ENCODE results near the gene LRBA. TPM values are rescaled to one million over a fixed set of nuclear protein-coding genes. Genes with fewer than 3 reads are reported as not detected.

LRBA gene
- total RNA-seq, 2 donors from 2014 or later = 76.3 to 86.9 TPM

DNA sequence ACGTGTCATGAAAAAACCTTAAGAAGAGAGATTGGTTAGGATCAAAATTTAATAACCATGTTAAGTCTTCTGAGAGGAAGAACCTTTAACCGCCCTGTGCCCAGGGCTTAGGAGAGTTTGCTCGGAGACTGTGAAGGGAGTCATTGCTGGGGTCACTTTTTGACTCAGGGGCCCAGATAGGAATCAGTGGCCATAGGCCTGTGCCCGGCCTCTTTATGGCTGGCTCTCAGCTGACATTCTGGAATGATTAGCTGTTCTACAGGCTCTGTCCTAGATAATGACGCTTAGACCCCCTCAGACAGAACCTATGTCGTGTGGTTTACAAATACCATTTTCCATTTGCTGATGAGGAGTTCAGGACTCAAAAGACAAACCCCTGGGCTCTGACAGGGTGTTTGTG, 762.8 kb downstream of the LRBA start:
- ATAC-seq (no peak), DNase-seq (no peak)
- Mint-ChIP-seq H3K36me3 (ENCODE audit: low read depth) (no peaks in the 10 kb centered on the region), H3K4me3 (no peak overlapping the region), H3K4me1 (peaks cover 2% of the 10 kb centered on the region), H3K27me3 (no peaks in the 10 kb centered on the region), H3K27ac (no peak overlapping the region)
- no peaks in the 10 kb centered on the region for H3K9me3 ChIP-seq (ENCODE audit: control insufficient read depth, low read length, poor library complexity, severe bottlenecking)

DNA sequence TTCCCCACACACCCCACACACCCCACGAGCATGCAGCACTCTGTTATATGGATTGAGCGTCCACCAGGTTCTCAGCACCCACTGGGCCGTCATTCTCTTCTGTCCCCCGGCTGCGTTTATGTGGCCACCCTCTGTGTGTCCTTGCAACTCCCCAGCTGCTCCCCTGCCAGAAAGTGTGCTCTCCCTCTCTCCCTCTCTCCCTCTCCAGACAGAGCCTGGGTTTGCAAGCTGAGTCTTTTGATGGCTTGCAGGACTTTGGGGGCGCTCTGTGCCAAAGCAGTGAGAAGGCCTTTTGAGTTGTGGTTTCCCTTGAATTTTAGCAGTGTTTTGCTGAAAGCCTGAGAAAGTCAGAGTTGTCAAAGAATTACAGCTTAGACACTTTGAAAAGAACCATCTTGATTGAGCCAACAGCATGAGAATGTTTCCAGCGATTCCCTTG, 763.3 kb downstream of the LRBA start:
- H3K27ac Mint-ChIP-seq = no peak overlapping the region
- H3K4me1 Mint-ChIP-seq = peaks cover 2% of the 10 kb centered on the region
- H3K9me3 ChIP-seq (ENCODE audit: control insufficient read depth, low read length, poor library complexity, severe bottlenecking) = no peaks in the 10 kb centered on the region
- H3K4me3 Mint-ChIP-seq = no peak overlapping the region
- DNase-seq = no peak
- no peaks in the 10 kb centered on the region for H3K36me3 Mint-ChIP-seq (ENCODE audit: low read depth)
- no peak for ATAC-seq
- H3K27me3 Mint-ChIP-seq = no peaks in the 10 kb centered on the region

DNA sequence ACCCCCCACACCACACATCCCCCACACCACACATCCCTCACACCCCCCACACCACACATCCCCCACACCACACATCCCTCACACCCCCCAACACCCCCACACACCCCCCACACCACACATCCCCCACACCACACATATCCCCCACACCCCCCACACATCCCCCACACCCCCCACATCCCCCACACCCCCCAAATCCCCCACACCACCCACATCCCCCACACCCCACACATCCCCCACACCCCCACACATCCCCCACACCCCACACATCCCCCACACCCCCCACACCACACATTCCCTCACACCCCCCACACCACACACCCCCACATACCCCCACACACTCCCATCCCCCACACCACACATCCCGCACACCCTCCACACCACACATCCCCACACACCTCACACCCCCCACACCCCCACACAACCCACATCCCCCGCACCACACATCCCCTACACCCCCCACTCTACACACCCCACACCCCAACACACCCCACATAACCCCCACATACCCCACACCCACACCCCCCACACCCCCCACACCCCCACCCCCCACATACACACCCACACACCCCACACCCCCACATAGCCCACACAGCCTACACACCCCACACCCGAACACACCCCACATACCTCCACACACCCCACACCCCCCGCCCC, 764.0 kb downstream of the LRBA start:
- H3K4me1 Mint-ChIP-seq = peaks cover 2% of the 10 kb centered on the region
- no peaks in the 10 kb centered on the region for H3K36me3 Mint-ChIP-seq (ENCODE audit: low read depth)
- H3K4me3 Mint-ChIP-seq = no peak overlapping the region
- DNase-seq (no peak), ATAC-seq (no peak)
- H3K27ac Mint-ChIP-seq = no peak overlapping the region
- no peaks in the 10 kb centered on the region for H3K9me3 ChIP-seq (ENCODE audit: control insufficient read depth, low read length, poor library complexity, severe bottlenecking)
- H3K27me3 Mint-ChIP-seq = peaks cover 5% of the 10 kb centered on the region

DNA sequence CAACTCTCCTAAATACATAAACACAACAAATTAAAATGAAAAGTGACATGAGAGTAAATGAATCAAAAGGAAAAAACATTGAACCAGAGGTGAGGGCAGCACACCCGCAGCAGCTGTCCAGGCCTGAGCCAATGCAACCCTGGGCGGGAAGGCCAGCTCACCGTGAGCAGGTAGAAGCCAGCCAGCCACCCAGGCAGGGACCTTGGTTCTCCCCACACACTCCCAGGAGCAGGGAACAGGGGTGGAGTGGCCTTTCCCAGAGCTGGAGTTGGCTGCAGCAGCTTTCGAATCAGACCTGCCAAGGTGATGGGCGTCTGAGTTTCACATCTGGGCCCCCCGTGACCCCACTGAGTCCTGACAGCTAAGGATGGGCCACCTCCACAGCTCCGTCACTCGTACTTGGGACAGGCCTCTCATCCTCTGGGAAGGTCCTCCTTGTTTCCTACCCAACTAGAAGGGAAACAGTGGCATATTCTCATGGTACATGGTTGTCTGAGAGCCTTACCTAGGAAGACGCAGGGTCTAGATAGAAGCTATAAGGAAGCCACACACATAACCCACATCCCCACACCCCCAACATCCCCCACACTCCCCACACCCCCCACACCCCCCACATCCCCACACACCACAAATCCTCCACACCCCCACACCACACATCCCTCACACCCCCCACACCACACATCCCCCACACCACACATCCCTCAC, 764.6 kb downstream of the LRBA start:
- Mint-ChIP-seq H3K4me3 (no peak overlapping the region), H3K27me3 (peaks cover 5% of the 10 kb centered on the region), H3K27ac (no peak overlapping the region), H3K36me3 (ENCODE audit: low read depth) (no peaks in the 10 kb centered on the region), H3K4me1 (peaks cover 2% of the 10 kb centered on the region)
- no peak for DNase-seq
- no peak for ATAC-seq
- no peaks in the 10 kb centered on the region for H3K9me3 ChIP-seq (ENCODE audit: control insufficient read depth, low read length, poor library complexity, severe bottlenecking)

DNA sequence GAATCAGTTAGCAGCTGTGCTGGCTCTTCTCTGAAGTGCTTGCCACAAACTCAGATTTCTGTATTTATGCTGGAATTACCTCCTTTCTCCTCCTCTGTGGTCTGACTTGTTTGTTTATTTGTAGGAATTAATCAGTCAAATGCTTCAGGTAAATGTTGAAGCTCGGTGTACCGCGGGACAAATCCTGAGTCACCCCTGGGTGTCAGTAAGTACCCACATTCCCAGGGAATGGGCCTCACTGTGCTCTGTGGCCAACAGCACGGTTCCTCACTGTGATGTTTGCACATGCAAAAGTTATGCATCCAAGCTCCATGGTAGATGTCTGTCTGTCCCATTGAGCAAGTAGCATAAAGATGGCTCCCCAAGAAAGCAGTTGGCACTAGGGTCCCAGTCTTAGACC, 766.9 kb downstream of the LRBA start:
- Mint-ChIP-seq H3K4me1 (peaks cover 2% of the 10 kb centered on the region), H3K36me3 (ENCODE audit: low read depth) (no peaks in the 10 kb centered on the region), H3K27me3 (peaks cover 5% of the 10 kb centered on the region), H3K27ac (no peak overlapping the region), H3K4me3 (no peak overlapping the region)
- DNase-seq (no peak), ATAC-seq (no peak)
- no peaks in the 10 kb centered on the region for H3K9me3 ChIP-seq (ENCODE audit: control insufficient read depth, low read length, poor library complexity, severe bottlenecking)

DNA sequence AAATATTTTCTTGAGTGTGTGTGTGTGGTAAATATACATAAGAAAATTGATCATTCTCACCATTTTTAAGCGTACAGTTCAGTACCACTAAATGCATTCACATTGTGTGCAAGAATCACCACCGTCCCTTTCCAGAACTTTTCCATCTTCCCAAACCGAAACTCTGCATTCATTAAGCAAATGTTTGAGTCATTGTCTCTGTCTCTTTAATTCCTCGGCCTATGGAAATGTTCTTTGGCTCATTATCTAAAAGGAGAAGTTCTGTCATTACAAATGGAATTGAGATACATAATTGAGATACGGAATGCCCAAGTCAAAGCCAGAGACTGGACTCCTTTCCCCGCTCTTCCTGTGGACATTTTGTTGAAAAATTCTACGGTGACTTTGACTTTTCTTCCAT, 767.9 kb downstream of the LRBA start:
- H3K9me3 ChIP-seq (ENCODE audit: control insufficient read depth, low read length, poor library complexity, severe bottlenecking) = no peaks in the 10 kb centered on the region
- no peak overlapping the region for H3K4me3 Mint-ChIP-seq
- peaks cover 11% of the 10 kb centered on the region for H3K27me3 Mint-ChIP-seq
- no peak for ATAC-seq
- no peak overlapping the region for H3K27ac Mint-ChIP-seq
- H3K4me1 Mint-ChIP-seq = peaks cover 6% of the 10 kb centered on the region
- DNase-seq = no peak
- H3K36me3 Mint-ChIP-seq (ENCODE audit: low read depth) = no peaks in the 10 kb centered on the region

DNA sequence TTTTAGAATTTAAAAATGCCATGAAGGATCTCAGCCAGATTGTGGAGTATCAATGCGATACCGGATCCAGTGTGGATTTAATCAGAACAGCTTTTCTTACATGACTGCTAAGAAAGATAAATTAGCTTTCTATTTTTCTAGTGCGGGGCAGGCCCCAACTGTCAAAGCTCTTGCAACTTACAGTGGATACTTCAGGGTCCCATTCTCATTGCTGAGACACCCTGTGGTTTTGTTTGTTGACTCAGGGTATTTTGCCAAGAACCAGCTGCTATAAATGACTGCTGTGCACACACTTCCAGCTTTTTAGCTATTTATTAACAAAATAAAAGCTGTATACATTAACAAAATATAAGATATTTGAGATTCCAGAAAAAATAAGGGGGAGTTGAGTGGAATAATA, 770.5 kb downstream of the LRBA start:
- Mint-ChIP-seq H3K36me3 (ENCODE audit: low read depth) (no peaks in the 10 kb centered on the region), H3K4me3 (no peak overlapping the region), H3K27me3 (peaks cover 16% of the 10 kb centered on the region), H3K27ac (no peak overlapping the region), H3K4me1 (peaks cover 4% of the 10 kb centered on the region)
- DNase-seq (no peak), ATAC-seq (no peak)
- no peaks in the 10 kb centered on the region for H3K9me3 ChIP-seq (ENCODE audit: control insufficient read depth, low read length, poor library complexity, severe bottlenecking)

DNA sequence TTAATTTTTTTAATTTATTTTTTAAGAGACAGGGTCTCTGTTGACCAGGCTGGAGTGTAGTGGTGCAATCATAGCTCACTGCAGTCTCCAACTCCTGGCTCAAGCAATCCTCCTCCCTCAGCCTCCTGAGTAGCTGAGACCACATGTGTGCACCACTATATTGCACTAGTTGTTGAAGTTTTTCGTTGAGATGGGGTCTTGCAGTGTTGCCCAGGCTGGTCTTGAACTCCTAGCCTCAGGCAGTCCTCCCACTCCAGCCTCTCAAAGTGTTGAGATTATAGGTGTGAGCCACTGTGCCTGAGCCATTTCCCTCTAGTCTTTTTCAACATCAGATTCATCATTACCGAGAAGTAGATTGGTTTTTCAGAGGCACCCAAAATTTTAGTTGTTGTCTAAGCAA, 771.2 kb downstream of the LRBA start:
- Mint-ChIP-seq H3K36me3 (ENCODE audit: low read depth) (no peaks in the 10 kb centered on the region), H3K27ac (no peak overlapping the region)

DNA sequence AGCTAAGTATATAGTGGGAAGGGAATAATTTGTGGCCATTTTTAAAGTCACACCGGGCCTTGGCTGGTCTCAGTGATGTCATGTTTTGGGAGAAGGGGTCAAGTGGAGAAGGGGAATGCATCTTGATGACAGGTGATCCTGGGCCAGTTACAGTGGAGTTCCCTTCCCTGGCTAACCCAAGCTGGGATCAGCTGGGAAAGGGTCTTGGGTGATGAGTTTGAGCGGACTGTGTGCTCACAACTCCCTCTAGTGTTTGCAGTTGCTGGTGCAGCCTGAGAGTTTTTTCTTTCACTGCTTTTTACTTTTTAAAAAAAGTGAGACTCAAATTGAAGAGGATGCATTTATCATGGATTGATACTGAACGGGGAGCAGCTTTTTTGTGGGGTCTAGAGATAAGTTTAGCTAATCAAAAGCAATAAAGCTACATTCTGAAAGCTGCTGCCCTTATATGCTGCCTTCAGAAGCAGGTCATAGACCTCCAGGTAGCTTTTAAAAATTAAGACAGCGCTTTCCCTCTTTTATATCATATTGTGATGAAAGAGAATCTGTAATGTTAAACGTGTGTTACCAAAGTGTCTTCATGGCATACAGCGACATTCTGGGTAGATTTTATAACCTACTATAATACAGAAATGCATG, 772.1 kb downstream of the LRBA start:
- H3K4me3 Mint-ChIP-seq = no peak overlapping the region
- peaks cover 4% of the 10 kb centered on the region for H3K4me1 Mint-ChIP-seq
- peaks cover 28% of the 10 kb centered on the region for H3K27me3 Mint-ChIP-seq
- no peak for ATAC-seq
- DNase-seq = no peak
- no peaks in the 10 kb centered on the region for H3K36me3 Mint-ChIP-seq (ENCODE audit: low read depth)
- no peak overlapping the region for H3K27ac Mint-ChIP-seq
- no peaks in the 10 kb centered on the region for H3K9me3 ChIP-seq (ENCODE audit: control insufficient read depth, low read length, poor library complexity, severe bottlenecking)

More for the DNA sequence above, 771.2 kb downstream of the LRBA start:
- no peak for DNase-seq
- peaks cover 22% of the 10 kb centered on the region for H3K27me3 Mint-ChIP-seq
- H3K4me3 Mint-ChIP-seq = no peak overlapping the region
- H3K9me3 ChIP-seq (ENCODE audit: control insufficient read depth, low read length, poor library complexity, severe bottlenecking) = no peaks in the 10 kb centered on the region
- ATAC-seq = no peak
- H3K4me1 Mint-ChIP-seq = peaks cover 4% of the 10 kb centered on the region

DNA sequence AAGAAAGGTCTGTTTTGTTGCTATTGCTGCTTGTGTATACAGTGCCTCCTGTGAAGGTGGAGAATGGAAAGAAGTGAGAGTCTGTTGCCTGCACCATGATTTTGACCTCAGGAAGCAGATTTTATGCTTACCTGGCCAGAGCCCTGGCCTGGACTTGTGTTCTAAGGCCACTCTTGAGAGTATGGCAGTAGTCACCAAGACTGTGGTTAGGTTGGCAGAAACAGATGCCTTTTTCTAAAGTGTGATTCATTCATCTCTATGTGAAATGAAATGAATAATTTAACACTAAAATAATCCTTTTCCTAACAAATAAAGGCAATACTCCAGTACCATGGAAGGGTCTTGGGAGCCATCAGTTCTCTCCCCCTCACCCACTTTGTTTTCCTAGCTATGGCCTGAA, 775.1 kb downstream of the LRBA start:
- ATAC-seq (no peak), DNase-seq (no peak)
- H3K36me3 Mint-ChIP-seq (ENCODE audit: low read depth) = no peaks in the 10 kb centered on the region
- no peak overlapping the region for H3K4me3 Mint-ChIP-seq
- H3K27me3 Mint-ChIP-seq = peaks cover 45% of the 10 kb centered on the region
- H3K4me1 Mint-ChIP-seq = peaks cover 4% of the 10 kb centered on the region
- H3K9me3 ChIP-seq (ENCODE audit: control insufficient read depth, low read length, poor library complexity, severe bottlenecking) = no peaks in the 10 kb centered on the region
- H3K27ac Mint-ChIP-seq = no peak overlapping the region

DNA sequence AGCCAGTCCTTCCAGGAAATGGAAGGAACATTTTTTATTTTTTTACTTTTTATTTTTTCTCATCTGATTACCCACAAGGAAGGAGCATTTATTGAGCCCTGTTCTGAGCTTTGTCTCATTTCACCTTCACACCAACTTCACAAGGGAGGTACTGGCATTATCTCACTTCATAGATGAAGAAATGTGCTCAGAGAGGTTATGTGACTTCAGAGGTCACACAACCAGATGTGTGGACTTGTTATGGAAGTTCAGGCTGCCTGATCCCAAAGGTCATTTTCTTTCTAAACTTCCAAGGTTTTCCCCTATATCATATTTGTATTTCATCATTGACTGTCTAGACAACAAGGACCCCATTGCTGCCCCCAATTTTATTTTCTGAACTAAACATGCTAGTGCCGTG, 776.5 kb downstream of the LRBA start:
- DNase-seq (no peak), ATAC-seq (no peak)
- no peak overlapping the region for H3K27ac Mint-ChIP-seq
- no peaks in the 10 kb centered on the region for H3K9me3 ChIP-seq (ENCODE audit: control insufficient read depth, low read length, poor library complexity, severe bottlenecking)
- H3K27me3 Mint-ChIP-seq = peaks cover 53% of the 10 kb centered on the region
- H3K4me1 Mint-ChIP-seq = peaks cover 4% of the 10 kb centered on the region
- no peak overlapping the region for H3K4me3 Mint-ChIP-seq
- no peaks in the 10 kb centered on the region for H3K36me3 Mint-ChIP-seq (ENCODE audit: low read depth)

DNA sequence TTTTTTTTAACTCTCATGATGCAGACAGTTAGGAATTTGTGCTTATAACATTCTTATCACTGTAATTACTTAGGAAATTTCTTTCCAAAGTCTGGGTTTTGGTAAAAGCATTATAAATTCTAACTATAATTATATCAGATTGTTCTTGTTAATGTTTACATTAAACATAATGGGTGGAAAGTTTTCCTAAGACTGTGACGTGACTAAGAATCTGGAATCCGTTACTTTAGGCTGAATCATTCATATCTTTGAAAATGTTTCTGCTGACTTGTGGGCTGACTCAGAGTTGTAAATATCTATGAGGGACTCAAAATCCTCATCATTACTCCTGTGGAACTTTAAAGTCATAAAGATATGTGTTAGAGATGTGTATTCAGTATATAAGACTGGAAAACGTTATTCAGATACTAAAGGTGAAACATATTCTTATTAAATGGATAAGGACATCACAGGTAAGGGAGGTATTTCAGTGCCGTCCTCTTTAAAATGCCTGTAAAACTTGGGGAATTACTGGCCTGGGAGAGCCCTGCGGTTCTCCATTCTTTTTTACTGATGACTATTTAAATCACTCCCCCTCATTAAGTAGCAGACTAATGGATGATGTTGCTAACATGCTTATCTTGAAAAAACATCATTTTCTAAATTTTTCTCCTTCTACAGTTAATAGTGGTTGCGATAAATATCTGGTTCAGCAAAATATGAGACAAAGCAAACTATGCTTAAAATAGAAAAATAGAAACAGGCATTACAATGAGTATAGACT, 777.8 kb downstream of the LRBA start:
- Mint-ChIP-seq H3K4me3 (no peak overlapping the region), H3K27me3 (peaks cover 53% of the 10 kb centered on the region), H3K27ac (no peak overlapping the region), H3K36me3 (ENCODE audit: low read depth) (no peaks in the 10 kb centered on the region), H3K4me1 (no peaks in the 10 kb centered on the region)
- ATAC-seq (no peak), DNase-seq (no peak)
- H3K9me3 ChIP-seq (ENCODE audit: control insufficient read depth, low read length, poor library complexity, severe bottlenecking) = no peaks in the 10 kb centered on the region

DNA sequence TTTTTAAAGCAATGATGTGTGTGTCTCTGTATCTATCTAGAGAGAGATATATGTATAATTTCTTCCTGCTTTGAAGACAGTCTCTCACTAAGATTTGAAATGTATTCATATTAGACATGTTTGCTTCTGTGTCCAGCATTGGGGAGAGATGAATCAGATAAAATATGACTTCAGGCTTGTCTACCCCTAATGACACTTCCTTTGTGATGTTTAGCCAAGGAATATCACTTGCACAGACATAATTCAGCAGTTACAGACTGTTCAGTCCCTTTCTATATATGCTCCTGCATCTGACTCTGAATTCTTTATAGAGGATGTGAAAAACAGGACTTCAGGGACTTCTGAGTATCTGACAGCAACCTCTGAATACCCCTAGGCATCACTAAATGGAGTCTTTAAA, 778.5 kb downstream of the LRBA start:
- Mint-ChIP-seq H3K36me3 (ENCODE audit: low read depth) (no peaks in the 10 kb centered on the region), H3K27me3 (peaks cover 58% of the 10 kb centered on the region), H3K4me1 (no peaks in the 10 kb centered on the region), H3K4me3 (no peak overlapping the region), H3K27ac (no peak overlapping the region)
- no peak for ATAC-seq
- no peak for DNase-seq
- H3K9me3 ChIP-seq (ENCODE audit: control insufficient read depth, low read length, poor library complexity, severe bottlenecking) = no peaks in the 10 kb centered on the region

Data from T-helper 17 cell (primary cell).